WTC11 (cell line): ENCODE measurements around the gene GRIN2C. TPM values are rescaled to one million over a fixed set of nuclear protein-coding genes. Genes with fewer than 3 reads are reported as not detected.

ENCODE experiments used
- ATAC-seq: fragments of 200-7000 bp; cut with Tn5 transposase; 2 replicates; pipeline ENCODE4 v1.10.0; 2021; ENCODE audit warnings: mild to moderate bottlenecking, moderate library complexity
- CTCF ChIA-PET: fragments of 300-600 bp; sonication (Branson Sonifier 250); formaldehyde crosslinking; loops from one replicate; lab custom pipeline; 2021; ENCODE audit warnings: antibody characterized with exemption; lab: Charles Lee
- POLR2A ChIA-PET: fragments of 350-600 bp; sonication (Branson Sonifier 250); formaldehyde crosslinking; loops from one replicate; lab custom pipeline; 2021; ENCODE audit warnings: antibody characterized with exemption; lab: Charles Lee
- DNase-seq: peaks from one replicate; pipeline ENCODE4 v3.0.0; 2021; ENCODE audit warnings: low spot score
- H3K27ac Mint-ChIP-seq: 2 replicates; pipeline ENCODE4 v1.8.0; 2021; ENCODE audit warnings: mixed read lengths
- H3K27me3 Mint-ChIP-seq: 2 replicates; pipeline ENCODE4 v1.8.0; 2021; ENCODE audit warnings: low read depth, mild to moderate bottlenecking, moderate library complexity, mixed read lengths
- H3K36me3 Mint-ChIP-seq: 2 replicates; pipeline ENCODE4 v1.8.0; 2021; ENCODE audit warnings: mixed read lengths
- H3K4me1 Mint-ChIP-seq: 2 replicates; pipeline ENCODE4 v1.8.0; 2022; ENCODE audit warnings: mixed read lengths
- H3K4me3 Mint-ChIP-seq: 2 replicates; pipeline ENCODE4 v1.8.0; 2021; ENCODE audit warnings: mild to moderate bottlenecking, moderate library complexity, mixed read lengths
- H3K9me3 Mint-ChIP-seq: 2 replicates; pipeline ENCODE4 v1.8.0; 2021; ENCODE audit warnings: mixed read lengths
- ARID4B ChIP-seq: sonication (generic); formaldehyde crosslinking; IDR thresholded peaks from 2 replicates; pipeline ENCODE4 v1.8.0; 2023; ENCODE audit warnings: missing genetic modification reagents, mild to moderate bottlenecking, borderline replicate concordance
- ATF6 ChIP-seq: sonication (generic); formaldehyde crosslinking; IDR thresholded peaks from 2 replicates; pipeline ENCODE4 v1.8.1; 2023; ENCODE audit warnings: mild to moderate bottlenecking, missing genetic modification reagents
- ETV6 ChIP-seq: sonication (generic); formaldehyde crosslinking; IDR thresholded peaks from 2 replicates; pipeline ENCODE4 v1.8.1; 2022; ENCODE audit warnings: mild to moderate bottlenecking, missing genetic modification reagents
- FOXP1 ChIP-seq: sonication (generic); formaldehyde crosslinking; IDR thresholded peaks from 2 replicates; pipeline ENCODE4 v1.8.0; 2022; ENCODE audit warnings: missing genetic modification reagents, mild to moderate bottlenecking, moderate library complexity, borderline replicate concordance
- FOXP4 ChIP-seq: sonication (generic); formaldehyde crosslinking; IDR thresholded peaks from 2 replicates; pipeline ENCODE4 v1.8.0; 2022; ENCODE audit warnings: mild to moderate bottlenecking, missing genetic modification reagents
- GABPB1 ChIP-seq: sonication (generic); formaldehyde crosslinking; IDR thresholded peaks from 2 replicates; pipeline ENCODE4 v1.8.1; 2023; ENCODE audit warnings: mild to moderate bottlenecking, missing genetic modification reagents
- HMGA2 ChIP-seq: fragments of 250-450 bp; sonication (Bioruptor Pico); IDR thresholded peaks from 2 replicates; pipeline ENCODE4 v1.4.0; 2021; ENCODE audit warnings: mild to moderate bottlenecking, moderate library complexity
- KAT7 ChIP-seq: sonication (generic); formaldehyde crosslinking; IDR thresholded peaks from 2 replicates; pipeline ENCODE4 v1.8.1; 2023; ENCODE audit warnings: missing genetic modification reagents, mild to moderate bottlenecking, borderline replicate concordance
- MXD4 ChIP-seq: fragments of 250-450 bp; sonication (Bioruptor Pico); IDR thresholded peaks from 2 replicates; pipeline ENCODE4 v1.8.0; 2021; ENCODE audit warnings: mild to moderate bottlenecking, moderate library complexity, borderline replicate concordance
- NFYB ChIP-seq: sonication (generic); formaldehyde crosslinking; conservative IDR thresholded peaks from 2 replicates; pipeline ENCODE4 v1.8.0; 2022; ENCODE audit warnings: low read depth, missing genetic modification reagents
- NR1H2 ChIP-seq: sonication (generic); formaldehyde crosslinking; IDR thresholded peaks from 2 replicates; pipeline ENCODE4 v1.9.0; 2021; ENCODE audit warnings: mild to moderate bottlenecking, moderate library complexity, missing genetic modification reagents
- PRRX2 ChIP-seq: fragments of 250-450 bp; sonication (Bioruptor Pico); IDR thresholded peaks from 2 replicates; pipeline ENCODE4 v1.8.0; 2021; ENCODE audit warnings: mild to moderate bottlenecking
- RELA ChIP-seq: sonication (generic); formaldehyde crosslinking; IDR thresholded peaks from 2 replicates; pipeline ENCODE4 v1.8.1; 2022; ENCODE audit warnings: missing genetic modification reagents, mild to moderate bottlenecking, borderline replicate concordance
- SOX15 ChIP-seq: fragments of 250-450 bp; sonication (Bioruptor Pico); IDR thresholded peaks from 2 replicates; pipeline ENCODE4 v1.9.0; 2021; ENCODE audit warnings: mild to moderate bottlenecking
- SP1 ChIP-seq: sonication (generic); formaldehyde crosslinking; conservative IDR thresholded peaks from 2 replicates; pipeline ENCODE4 v1.8.1; 2022; ENCODE audit warnings: missing genetic modification reagents
- TEAD4 ChIP-seq: sonication (generic); formaldehyde crosslinking; IDR thresholded peaks from 2 replicates; pipeline ENCODE4 v1.8.0; 2022; ENCODE audit warnings: mild to moderate bottlenecking, missing genetic modification reagents
- ZBTB21 ChIP-seq: sonication (generic); formaldehyde crosslinking; IDR thresholded peaks from 2 replicates; pipeline ENCODE4 v1.8.1; 2023; ENCODE audit warnings: mild to moderate bottlenecking, missing genetic modification reagents, borderline replicate concordance
- ZNF232 ChIP-seq: sonication (generic); formaldehyde crosslinking; IDR thresholded peaks from 2 replicates; pipeline ENCODE4 v1.8.0; 2022; ENCODE audit warnings: mild to moderate bottlenecking, missing genetic modification reagents
- ZNF317 ChIP-seq: sonication (generic); formaldehyde crosslinking; IDR thresholded peaks from 2 replicates; pipeline ENCODE4 v1.8.1; 2023; ENCODE audit warnings: low read depth, mild to moderate bottlenecking, moderate library complexity, missing genetic modification reagents, borderline replicate concordance
- ZNF396 ChIP-seq: fragments of 250-450 bp; sonication (Bioruptor Pico); IDR thresholded peaks from 2 replicates; pipeline ENCODE4 v1.8.0; 2021; ENCODE audit warnings: mild to moderate bottlenecking, moderate library complexity, borderline replicate concordance
- total RNA-seq: library from RNA; stranded (reverse); gene quantifications from 3 replicates; pipeline ENCODE4 v1.2.3, GENCODE V29; 2021
- TF ChIP-seq, protein P1 (sequence below): fragments of 250-450 bp; sonication (Bioruptor Pico); IDR thresholded peaks from 2 replicates; pipeline ENCODE4 v1.9.0; 2021; ENCODE audit warnings: moderate library complexity, mild to moderate bottlenecking, inconsistent platforms, borderline replicate concordance

Gene GRIN2C
- total RNA-seq, 1 experiment from 2014 or later: 0.31 TPM

DNA sequence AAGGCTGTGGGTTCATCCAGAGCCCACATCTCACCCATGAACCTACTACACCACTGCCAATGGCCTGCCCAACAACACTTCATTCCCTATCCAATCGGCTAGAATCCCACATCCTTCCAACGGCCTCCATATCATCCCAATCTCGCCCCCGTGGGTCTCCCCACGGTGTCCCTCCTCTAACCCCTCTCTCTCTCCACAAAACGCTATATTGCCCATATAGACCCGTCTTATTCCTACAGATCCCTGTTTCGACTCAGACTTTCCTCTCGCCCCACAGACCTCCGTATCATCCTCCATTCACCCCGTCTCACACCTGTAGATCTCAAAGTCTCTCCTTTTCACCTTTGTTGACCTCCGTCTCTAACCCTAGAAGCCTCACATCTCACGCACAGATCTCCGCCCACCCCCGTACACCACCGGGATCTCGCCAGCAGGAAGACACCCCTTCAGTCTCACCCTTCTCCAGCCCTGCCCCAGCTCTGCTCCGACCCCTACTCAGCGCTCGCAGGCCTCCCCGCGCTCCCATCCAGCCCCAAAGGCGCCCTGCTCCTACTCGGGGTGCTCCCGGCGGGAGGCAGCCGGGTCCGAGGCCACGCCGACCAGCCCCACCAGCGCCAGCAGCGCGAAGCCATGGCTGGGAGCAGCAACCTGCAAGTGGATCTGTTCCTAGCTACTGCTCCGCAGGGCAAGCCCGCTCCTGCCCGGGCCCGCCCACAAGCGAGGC lies 12.8 kb upstream of the GRIN2C start, which contains the start of gene FDXR:
TSS of gene FDXR (minus strand) at position 682 of the 724 bp plus-strand sequence. CDS start at position 632, 50 bp downstream.
- TF ChIP-seq SP1 (CRISPR knock-in tag) (peak; percentile 57), GABPB1 (peak; percentile 41; the same call in 1 of the 2 replicates), FOXP4 (CRISPR knock-in tag) (0 out of 2 replicates have a peak, but pooled peaks have one; percentile 36), ETV6 (CRISPR knock-in tag) (peak; percentile 17; the same call in 1 of the 2 replicates), FOXP1 (CRISPR knock-in tag) (peak; percentile 54; the same call in 1 of the 2 replicates), NFYB (CRISPR knock-in tag) (no peak), ZBTB21 (CRISPR knock-in tag) (no peak), ZNF232 (CRISPR knock-in tag) (0 out of 2 replicates have a peak, but pooled peaks have one; percentile 47)
- TF ChIP-seq, protein P1, sequence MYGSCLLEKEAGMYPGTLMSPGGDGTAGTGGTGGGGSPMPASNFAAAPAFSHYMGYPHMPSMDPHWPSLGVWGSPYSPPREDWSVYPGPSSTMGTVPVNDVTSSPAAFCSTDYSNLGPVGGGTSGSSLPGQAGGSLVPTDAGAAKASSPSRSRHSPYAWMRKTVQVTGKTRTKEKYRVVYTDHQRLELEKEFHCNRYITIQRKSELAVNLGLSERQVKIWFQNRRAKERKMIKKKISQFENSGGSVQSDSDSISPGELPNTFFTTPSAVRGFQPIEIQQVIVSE (CRISPR knock-in tag): no peak
- TF ChIP-seq, all 79 proteins: peak for 6
- Mint-ChIP-seq H3K4me1 (peaks cover 22% of the 10 kb centered on the region), H3K27me3 (peaks cover 8% of the 10 kb centered on the region), H3K4me3 (peak within 1 kb of the TSS; percentile 91), H3K36me3 (peaks cover 15% of the 10 kb centered on the region), H3K9me3 (no peaks in the 10 kb centered on the region), H3K27ac (peak within 1 kb of the TSS; percentile 98)
- ChIA-PET CTCF (interaction anchor here (0.7 to 3.5 kb wide), 34 partner anchors 7 to 540 kb away, joined by 3 to 87 read pairs (median 6); partner anchors contain the start of genes FADS6, GRIN2C, MRPL58 and NAT9), POLR2A (interaction anchor here (0.8 to 2.1 kb wide), 16 partner anchors 9 to 214 kb away, joined by 3 to 9 read pairs (median 4); partner anchors contain the start of genes HID1, MRPL58 and NAT9)
- peak; percentile 38 for ATAC-seq
- no peak for DNase-seq

- ChIA-PET POLR2A (interaction anchor here (0.6 kb wide), 1 partner anchor 24 kb away, joined by 3 read pairs; no protein-coding TSS in a partner anchor), CTCF (interaction anchor here (1.0 to 3.5 kb wide), 6 partner anchors 11 to 214 kb away, joined by 3 to 87 read pairs (median 6); partner anchors contain the start of genes GRIN2C and OTOP2)
- ATAC-seq (no peak), DNase-seq (no peak)
- Mint-ChIP-seq H3K36me3 (peaks cover 15% of the 10 kb centered on the region), H3K27me3 (peaks cover 8% of the 10 kb centered on the region), H3K4me1 (peaks cover 22% of the 10 kb centered on the region), H3K4me3 (peak overlapping the region; percentile 91), H3K27ac (peak overlapping the region; percentile 43; the same call in 1 of the 2 replicates), H3K9me3 (no peaks in the 10 kb centered on the region)
- no peak for TF ChIP-seq ZNF317 (CRISPR knock-in tag)
- TF ChIP-seq TEAD4 (CRISPR knock-in tag): no peak
- no peak for TF ChIP-seq RELA (CRISPR knock-in tag)
- no peak for TF ChIP-seq ARID4B (CRISPR knock-in tag)
- TF ChIP-seq SOX15 (CRISPR knock-in tag): no peak
- no peak for TF ChIP-seq KAT7 (CRISPR knock-in tag)
- no peak for TF ChIP-seq NR1H2 (CRISPR knock-in tag)
- no peak for TF ChIP-seq HMGA2 (CRISPR knock-in tag)
- TF ChIP-seq ATF6 (CRISPR knock-in tag): no peak
- TF ChIP-seq PRRX2 (CRISPR knock-in tag): no peak
- no peak for TF ChIP-seq ZNF396 (CRISPR knock-in tag)
- TF ChIP-seq MXD4 (CRISPR knock-in tag): no peak
Observed at GRCh38 chr17:74871356-74872076, 11.8 kb upstream of the GRIN2C start.
